Ovary (tissue), 3 donors: ENCODE measurements around the gene RGS3.

Experiments
- EP300 ChIP-seq: sonication (generic); formaldehyde crosslinking; IDR thresholded peaks from one replicate; pipeline ENCODE4 v1.6.1; 2017; ENCODE audit warnings: antibody characterized with exemption
- POLR2A ChIP-seq: fragments of 450-650 bp; IDR thresholded peaks from one replicate; pipeline ENCODE4 v1.6.1; 2017; ENCODE audit warnings: antibody characterized with exemption, mild to moderate bottlenecking, moderate library complexity
- TF ChIP-seq, protein P1 (sequence below), 3 donors: fragments of 450-650 bp in 2 of 3; fragments of 200-600 bp in 1 of 3; IDR thresholded peaks; one replicate each; pipeline versions ENCODE4 v1.5.1 to v1.8.0; 2016 to 2022; ENCODE audit warnings: antibody characterized with exemption in 3 of 3, mild to moderate bottlenecking in 1 of 3
- donor health status: DM: no; HTN: no; CAD: no.

DNA sequence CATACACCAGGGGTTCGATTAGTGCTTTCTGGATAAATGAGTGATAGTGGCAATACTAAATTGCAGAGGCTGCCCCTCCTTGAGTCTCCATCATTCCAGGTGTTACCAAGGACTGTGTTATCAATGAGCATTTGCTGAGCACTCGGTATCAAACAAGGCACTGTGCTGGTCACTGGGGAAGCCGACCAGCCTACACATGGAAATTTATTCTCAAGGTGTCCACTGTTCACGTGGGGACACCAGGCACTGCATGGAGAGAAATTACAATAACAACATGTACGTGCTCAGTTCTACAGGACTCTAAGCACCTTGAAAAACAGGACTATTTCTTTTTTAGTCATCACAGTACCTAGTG, 22.2 kb downstream of the RGS3 start:
- TF ChIP-seq, protein P1, sequence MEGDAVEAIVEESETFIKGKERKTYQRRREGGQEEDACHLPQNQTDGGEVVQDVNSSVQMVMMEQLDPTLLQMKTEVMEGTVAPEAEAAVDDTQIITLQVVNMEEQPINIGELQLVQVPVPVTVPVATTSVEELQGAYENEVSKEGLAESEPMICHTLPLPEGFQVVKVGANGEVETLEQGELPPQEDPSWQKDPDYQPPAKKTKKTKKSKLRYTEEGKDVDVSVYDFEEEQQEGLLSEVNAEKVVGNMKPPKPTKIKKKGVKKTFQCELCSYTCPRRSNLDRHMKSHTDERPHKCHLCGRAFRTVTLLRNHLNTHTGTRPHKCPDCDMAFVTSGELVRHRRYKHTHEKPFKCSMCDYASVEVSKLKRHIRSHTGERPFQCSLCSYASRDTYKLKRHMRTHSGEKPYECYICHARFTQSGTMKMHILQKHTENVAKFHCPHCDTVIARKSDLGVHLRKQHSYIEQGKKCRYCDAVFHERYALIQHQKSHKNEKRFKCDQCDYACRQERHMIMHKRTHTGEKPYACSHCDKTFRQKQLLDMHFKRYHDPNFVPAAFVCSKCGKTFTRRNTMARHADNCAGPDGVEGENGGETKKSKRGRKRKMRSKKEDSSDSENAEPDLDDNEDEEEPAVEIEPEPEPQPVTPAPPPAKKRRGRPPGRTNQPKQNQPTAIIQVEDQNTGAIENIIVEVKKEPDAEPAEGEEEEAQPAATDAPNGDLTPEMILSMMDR (IDR thresholded peaks at IDR 0.05) = no peak
- TF ChIP-seq POLR2A (no peak), EP300 (no peak)
